ENCODE measurements around the gene CSF3R. TPM values are rescaled to one million over a fixed set of nuclear protein-coding genes. Genes with fewer than 3 reads are reported as not detected.

CSF3R gene
- total and polyA plus RNA-seq, 2 donors (not counting 3 experiments of a cell fraction or from before 2014, with no cell fraction given) = not detected

GRCh38 chr1:36524359-36525062 lies 41.8 kb upstream of the CSF3R start:
- POLR2A ChIA-PET = no interaction called here
- CTCF ChIA-PET = no interaction called here
- no peaks in the 10 kb centered on the region for H3K79me2 ChIP-seq (ENCODE audit: control insufficient read depth, insufficient read depth, low read length)

More at GRCh38 chr1:36524359-36525062, 41.8 kb upstream of the CSF3R start:
- Histone ChIP-seq H3K9me1 (replicated peaks; ENCODE audit: control insufficient read depth, extremely low read depth, insufficient read depth, low read length) (no peaks in the 10 kb centered on the region), H3K27me3 (ENCODE audit: control insufficient read depth in 2 of 2, insufficient read depth in 2 of 2, low read length in 2 of 2) (no peaks in the 10 kb centered on the region), H3K4me3 (replicated peaks in 1 of 3; ENCODE audit: insufficient read depth in 1 of 3, low read depth in 1 of 3, low read length in 3 of 3) (no peak overlapping the region), H3K4me1 (ENCODE audit: control insufficient read depth, extremely low read depth, insufficient read depth, low read length) (no peaks in the 10 kb centered on the region), H3K27ac (ENCODE audit: insufficient read depth, low read depth, low read length) (no peak overlapping the region), H3K4me2 (ENCODE audit: insufficient read depth, low read length) (no peak overlapping the region), H3K9ac (replicated peaks; ENCODE audit: extremely low read depth, insufficient read depth, low read length) (no peak overlapping the region), H2AFZ (ENCODE audit: low read depth, low read length) (no peak overlapping the region), H3K9me3 (replicated peaks; ENCODE audit: control insufficient read depth, insufficient read depth, low read length) (no peaks in the 10 kb centered on the region), H3K36me3 (ENCODE audit: control insufficient read depth in 2 of 2, extremely low read depth in 1 of 2, insufficient read depth in 2 of 2, low read length in 2 of 2) (no peaks in the 10 kb centered on the region), H4K20me1 (replicated peaks; ENCODE audit: control insufficient read depth, extremely low read depth, insufficient read depth, low read length) (no peaks in the 10 kb centered on the region)
- no TSS peak for BruUV-seq (replicated peaks)
- intact Hi-C loops (cut with micrococcal nuclease) (no loop called here), dilution Hi-C loops (cut with MboI; ENCODE audit: extremely low pct_ligation_motif_present, low sequenced_read_pairs) (no loop called here)
- no peak for DNase-seq (ENCODE audit: low read depth, low spot score)
- TF ChIP-seq POLR2A (IDR thresholded peaks at IDR 0.05; ENCODE audit: low read depth, low read length) = no peak
- no peak for TF ChIP-seq MAX (IDR thresholded peaks at IDR 0.05; ENCODE audit: insufficient read depth, insufficient read length)
- TF ChIP-seq EZH2 (IDR thresholded peaks at IDR 0.05; ENCODE audit: borderline replicate concordance, low read depth, low read length, severe bottlenecking) = no peak
- no peak for TF ChIP-seq FOS (IDR thresholded peaks at IDR 0.05; ENCODE audit: borderline replicate concordance, insufficient read depth, low read length)
- TF ChIP-seq POLR2AphosphoS5 (IDR thresholded peaks at IDR 0.05; ENCODE audit: insufficient read depth, low read depth, low read length) = no peak
- TF ChIP-seq JUN (IDR thresholded peaks at IDR 0.05; ENCODE audit: borderline replicate concordance, insufficient read depth, insufficient read length, low read depth) = no peak
- TF ChIP-seq CTCF (IDR thresholded peaks at IDR 0.05; ENCODE audit: extremely low read depth in 1 of 2, insufficient read depth in 1 of 2, low read depth in 1 of 2, low read length in 2 of 2) = no peak
- no peak for TF ChIP-seq GATA2 (IDR thresholded peaks at IDR 0.05; ENCODE audit: insufficient read depth, insufficient read length, low read depth, low read length)
- TF ChIP-seq MYC (IDR thresholded peaks at IDR 0.05; ENCODE audit: low read depth, low read length) = no peak
- no peak for FAIRE-seq

Data from endothelial cell of umbilical vein (primary cell).